ENCODE measurements around the gene PON3.

DNA sequence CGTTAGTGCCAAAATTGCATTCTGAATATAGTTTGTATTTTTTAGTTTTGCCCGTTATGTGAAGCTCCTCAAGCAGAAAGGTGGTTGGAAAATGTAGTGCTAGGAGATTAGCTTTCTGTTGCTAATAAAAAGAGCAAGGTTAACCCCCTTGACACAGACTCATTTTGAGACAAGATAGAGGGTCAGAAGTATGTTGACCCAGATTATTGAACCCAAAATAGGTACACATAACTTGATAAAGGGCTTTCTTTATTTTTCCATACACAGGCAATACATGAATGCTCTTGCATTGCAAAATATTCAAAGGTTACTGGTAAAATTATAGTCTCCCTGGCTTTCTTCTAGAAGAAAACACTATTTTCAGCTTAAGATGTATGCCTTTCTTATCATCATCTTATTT is 48.6 kb upstream of the PON3 start:
- no peak for TF ChIP-seq REST (IDR thresholded peaks at IDR 0.05)
- no peak for TF ChIP-seq CTCF (IDR thresholded peaks at IDR 0.05)

Data from A549 (cell line).